LNCAP (cell line): ENCODE data around the gene GABBR2.

ENCODE experiments used
- CTCF ChIP-seq: fragments of 450-650 bp; IDR thresholded peaks from 2 replicates; pipeline ENCODE4 v1.5.1; 2017; ENCODE audit warnings: mild to moderate bottlenecking

The GABBR2 gene

GRCh38 chr9:98506422-98507054 lies 202.2 kb downstream of the GABBR2 start:
- no peak for TF ChIP-seq CTCF

GRCh38 chr9:98504298-98505282 lies 204.1 kb downstream of the GABBR2 start:
- TF ChIP-seq CTCF, result no peak

GRCh38 chr9:98503867-98504266 lies 204.9 kb downstream of the GABBR2 start:
- no peak for TF ChIP-seq CTCF

- TF ChIP-seq CTCF, result no peak
Observed at GRCh38 chr9:98502976-98503325, 205.8 kb downstream of the GABBR2 start.

- no peak for TF ChIP-seq CTCF
Observed at GRCh38 chr9:98502311-98502975, 206.3 kb downstream of the GABBR2 start.

- no peak for TF ChIP-seq CTCF
Observed at GRCh38 chr9:98501819-98502218, 206.9 kb downstream of the GABBR2 start.

GRCh38 chr9:98500337-98500919 lies 208.3 kb downstream of the GABBR2 start:
- no peak for TF ChIP-seq CTCF
